GM12875 (cell line): ENCODE results near the gene PTPN22.
A peak's percentile ranks its signal among the peaks of the same experiment; 100 is the strongest.

Experiments used
- H3K4me3 ChIP-seq: one replicate; pipeline ENCODE4 v1.5.1; 2011; ENCODE audit warnings: low read depth, low read length, control low read depth
- CTCF ChIP-seq: IDR thresholded peaks from 2 replicates; pipeline ENCODE4 v1.5.1; 2011; ENCODE audit warnings: low read depth, mild to moderate bottlenecking, control low read depth, inconsistent platforms, low read length, moderate library complexity, borderline replicate concordance; ENCODE audit not compliant: insufficient read depth

PTPN22 gene

DNA sequence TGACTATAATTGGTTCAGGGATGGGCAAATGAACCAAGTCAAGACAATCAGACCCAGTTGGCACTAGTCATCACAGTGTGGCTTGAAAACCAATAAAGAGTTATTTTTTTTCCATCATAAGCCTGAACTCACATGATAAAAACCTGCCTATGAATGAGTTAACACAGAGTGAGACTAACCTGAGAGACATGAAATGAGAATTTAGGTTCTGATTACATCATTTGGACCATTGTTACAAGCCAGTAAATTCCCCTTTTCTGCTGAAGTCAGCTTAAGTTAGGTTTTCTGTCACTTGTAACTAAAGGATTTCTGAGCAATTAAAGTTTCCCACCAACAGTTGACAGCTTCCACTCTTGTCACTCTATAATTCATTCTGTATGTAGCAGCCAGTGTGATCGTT lies 49.6 kb downstream of the PTPN22 start:
- no peak for TF ChIP-seq CTCF
- H3K4me3 ChIP-seq, result no peak overlapping the region

DNA sequence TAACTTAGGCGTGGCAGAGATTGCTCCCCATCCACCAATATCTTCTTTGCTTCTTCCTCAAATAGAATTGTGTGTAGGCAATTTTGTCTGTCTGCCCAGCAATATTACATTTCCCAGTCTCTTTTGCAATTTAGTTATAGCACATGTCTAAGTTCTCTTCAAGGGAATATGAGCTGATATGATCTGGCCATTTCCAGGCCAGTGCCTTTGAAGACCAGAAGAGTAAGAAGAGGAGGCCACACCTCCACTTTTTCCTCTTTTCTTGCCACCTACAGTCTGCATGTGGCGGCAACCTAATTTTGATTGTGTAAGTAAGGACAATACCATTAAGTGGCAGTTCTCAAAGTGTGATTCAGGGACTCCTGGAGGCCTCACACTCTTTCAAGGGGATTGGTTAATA lies 52.9 kb downstream of the PTPN22 start:
- TF ChIP-seq CTCF, result no peak
- no peak overlapping the region for H3K4me3 ChIP-seq

- TF ChIP-seq CTCF, result no peak
- H3K4me3 ChIP-seq, result no peak overlapping the region
Observed at GRCh38 chr1:113813218-113813617, 58.3 kb downstream of the PTPN22 start.

DNA sequence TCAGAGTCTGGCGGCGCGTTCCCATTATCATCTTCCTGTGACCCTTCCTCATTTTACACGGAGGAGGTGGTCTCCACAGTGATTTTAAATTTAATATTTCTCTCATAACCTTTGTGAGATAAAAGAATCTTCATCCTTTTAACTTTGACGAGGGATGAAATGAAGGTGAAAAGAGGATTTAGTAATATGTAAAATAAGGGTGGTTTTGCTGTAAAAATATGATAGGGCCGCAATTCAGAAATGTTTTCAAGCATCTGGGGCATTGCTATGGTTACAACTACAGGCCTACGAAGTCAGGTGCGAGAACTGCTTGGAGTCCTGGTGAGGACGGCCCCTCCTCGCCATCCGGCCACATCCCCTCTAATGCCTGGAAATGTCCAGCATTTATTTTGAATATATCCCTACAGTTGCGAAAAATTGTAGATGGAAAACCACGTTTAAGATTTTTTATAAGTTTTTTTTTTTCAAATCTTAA lies 58.8 kb downstream of the PTPN22 start:
- peak overlapping the region; percentile 33 for H3K4me3 ChIP-seq
- TF ChIP-seq CTCF, result 0 out of 2 replicates have a peak, but pooled peaks have one; percentile 5

GRCh38 chr1:113811888-113812660 lies 59.4 kb downstream of the PTPN22 start, which contains the start of gene RSBN1:
Gene RSBN1, minus strand, starts transcription at chr1:113812476. Its CDS starts 64 bp downstream, at chr1:113812412.
- peak within 1 kb of the TSS; percentile 77 for H3K4me3 ChIP-seq
- no peak for TF ChIP-seq CTCF

GRCh38 chr1:113811156-113811887 lies 60.2 kb downstream of the PTPN22 start:
- peak overlapping the region; percentile 77 for H3K4me3 ChIP-seq
- TF ChIP-seq CTCF, result no peak
